Stimulated activated CD8-positive, alpha-beta memory T cell treated with anti-CD3 and anti-CD28 coated beads, Interleukin-2, amount 100 ng/mL, for 48 hours (primary cell): ENCODE results near the gene OSBPL2.

Source experiments
- DNase-seq, 2 donors: peaks; one replicate each; pipeline ENCODE4 v3.0.0-alpha.2; 2020; ENCODE audit warnings: low read depth in 2 of 2

OSBPL2 gene

DNA sequence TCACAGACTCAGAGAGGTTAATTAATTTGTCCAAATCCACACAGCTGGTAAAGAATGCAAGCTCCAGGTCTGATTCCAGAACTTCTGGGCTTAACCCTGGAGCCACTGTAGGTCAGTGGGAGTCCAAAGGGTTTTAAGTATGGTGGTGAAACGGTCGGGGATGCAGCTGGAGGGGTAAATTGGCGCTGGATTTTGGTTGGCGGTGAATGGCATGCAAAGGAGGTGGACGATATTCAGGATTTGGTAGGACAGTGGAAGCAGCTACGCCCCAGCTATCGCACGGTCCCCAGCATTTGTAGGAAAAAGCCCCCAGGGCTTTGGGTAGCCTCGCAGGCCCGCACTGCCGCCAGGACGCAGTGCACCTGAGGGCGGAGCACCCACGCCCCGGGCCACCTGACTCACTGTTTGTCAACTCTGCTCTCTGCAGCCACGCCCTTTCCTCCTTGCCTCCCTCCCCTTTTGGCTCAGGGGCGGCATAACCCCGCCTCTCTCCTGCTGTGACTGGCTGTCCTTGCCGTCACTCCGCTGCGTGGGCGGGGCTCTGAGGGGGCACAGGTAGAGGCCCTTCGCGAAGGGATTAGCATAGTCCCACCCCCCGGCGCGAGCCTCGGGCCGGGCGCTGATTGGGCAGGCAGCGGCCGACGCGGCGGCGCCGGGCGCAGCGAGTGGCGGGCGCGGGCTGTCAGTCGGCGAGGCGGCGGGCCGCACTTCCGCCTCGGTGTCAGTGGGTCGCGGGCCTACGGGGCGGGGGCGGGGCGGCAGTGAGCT lies at the start of gene OSBPL2:
Gene OSBPL2 (plus strand): TSS at position 721 of the 768 bp plus-strand sequence. CDS start 17,664 bp downstream, outside the sequence.
- DNase-seq, result peak; percentile 100

GRCh38 chr20:62190639-62191411 lies 47.5 kb upstream of the OSBPL2 start:
- no peak for DNase-seq

DNA sequence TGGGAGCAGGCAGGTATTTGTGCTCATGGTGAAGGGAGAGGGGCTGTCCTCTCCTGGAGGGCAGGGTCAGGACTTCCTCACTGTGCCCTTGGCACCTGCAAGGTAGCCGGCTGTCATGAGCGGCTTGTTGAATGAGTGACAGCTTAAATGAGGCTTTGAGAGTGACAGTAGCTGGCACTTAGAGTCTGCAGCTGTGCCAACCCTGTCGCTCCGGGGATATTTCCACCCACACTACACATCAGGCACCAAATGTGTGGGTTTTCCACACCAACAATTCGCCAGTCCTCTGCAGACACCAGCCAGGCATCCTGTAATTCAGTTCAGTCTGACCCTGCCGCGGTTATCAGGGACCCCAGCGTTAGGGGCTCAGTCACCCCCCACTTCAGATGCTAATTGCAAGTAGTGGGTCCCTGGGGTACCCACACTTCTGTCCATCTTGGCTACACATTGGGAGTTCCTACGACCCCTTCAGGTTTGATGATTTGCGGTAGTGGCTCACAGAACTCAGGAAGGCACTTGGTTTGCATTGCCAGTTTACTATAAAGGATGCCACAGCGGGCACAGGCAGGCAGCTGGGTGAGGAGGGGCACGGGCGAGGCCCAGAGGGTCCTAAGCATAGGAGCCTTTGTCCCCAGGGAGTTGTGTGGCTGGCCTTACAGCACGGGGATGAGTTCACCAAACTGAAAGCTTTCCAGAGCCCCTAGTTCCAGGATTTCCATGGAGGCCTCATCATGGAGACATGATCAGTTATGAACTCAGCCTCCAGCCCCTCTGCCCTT lies 46.4 kb upstream of the OSBPL2 start:
- no peak for DNase-seq

- no peak for DNase-seq
These were observed 45.7 kb upstream of the OSBPL2 start for GRCh38 chr20:62192635-62193034.

- no peak for DNase-seq
These were observed 45.0 kb upstream of the OSBPL2 start for GRCh38 chr20:62193079-62194025.

DNA sequence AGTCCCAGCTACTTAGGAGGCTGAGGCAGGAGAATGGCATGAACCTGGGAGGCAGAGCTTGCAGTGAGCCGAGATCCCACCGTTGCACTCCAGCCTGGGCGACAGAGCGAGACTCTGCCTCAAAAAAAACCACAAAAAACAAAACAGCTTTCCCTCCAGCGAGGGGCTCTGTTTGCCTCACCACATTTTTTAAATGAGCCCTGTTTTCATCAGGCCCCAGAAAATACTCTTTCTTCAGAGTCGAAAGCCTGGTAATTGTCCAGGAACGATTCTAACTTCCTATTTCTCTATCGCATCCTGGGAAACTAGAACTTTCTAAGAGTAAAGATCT lies 43.3 kb upstream of the OSBPL2 start:
- no peak for DNase-seq

DNA sequence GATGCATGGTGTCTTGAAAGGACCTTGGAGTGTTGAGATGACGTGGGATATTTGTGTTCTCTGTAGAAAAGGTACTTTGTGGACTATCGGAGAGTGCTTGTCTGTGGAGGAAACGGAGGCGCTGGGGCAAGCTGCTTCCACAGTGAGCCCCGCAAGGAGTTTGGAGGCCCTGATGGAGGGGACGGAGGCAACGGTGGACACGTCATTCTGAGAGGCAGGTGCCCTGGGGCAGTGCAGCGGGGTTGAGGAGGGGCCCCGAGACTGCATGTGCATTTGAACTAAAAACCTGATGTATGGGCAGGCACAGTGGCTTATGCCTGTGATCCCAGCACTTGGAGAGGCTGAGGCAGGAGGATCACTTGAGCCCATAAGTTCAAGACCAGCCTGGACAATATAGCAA lies 42.6 kb upstream of the OSBPL2 start:
- DNase-seq, result no peak

- DNase-seq, result no peak
These were observed 42.0 kb upstream of the OSBPL2 start for GRCh38 chr20:62196286-62196685.

DNA sequence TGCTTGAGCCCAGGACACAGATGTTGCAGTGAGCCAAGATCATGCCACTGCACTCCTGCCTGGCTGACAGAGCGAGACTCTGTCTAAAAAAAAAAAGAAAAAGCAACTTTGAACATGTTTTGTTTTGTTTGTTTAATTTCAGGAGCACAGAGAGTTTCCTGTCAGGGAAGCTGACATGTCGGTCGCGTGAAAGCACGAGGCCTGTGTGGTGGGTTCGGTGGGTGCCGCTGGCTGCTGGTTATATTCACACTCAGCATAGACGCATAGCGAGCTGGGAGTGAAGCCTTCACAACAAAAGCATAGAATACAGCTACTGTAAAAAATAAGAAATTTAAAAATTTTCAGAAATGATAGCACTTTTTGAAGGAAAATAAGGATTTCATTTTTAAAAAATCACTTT lies 41.0 kb upstream of the OSBPL2 start:
- DNase-seq, result no peak

- no peak for DNase-seq
These were observed 40.5 kb upstream of the OSBPL2 start for GRCh38 chr20:62197801-62198200.

DNA sequence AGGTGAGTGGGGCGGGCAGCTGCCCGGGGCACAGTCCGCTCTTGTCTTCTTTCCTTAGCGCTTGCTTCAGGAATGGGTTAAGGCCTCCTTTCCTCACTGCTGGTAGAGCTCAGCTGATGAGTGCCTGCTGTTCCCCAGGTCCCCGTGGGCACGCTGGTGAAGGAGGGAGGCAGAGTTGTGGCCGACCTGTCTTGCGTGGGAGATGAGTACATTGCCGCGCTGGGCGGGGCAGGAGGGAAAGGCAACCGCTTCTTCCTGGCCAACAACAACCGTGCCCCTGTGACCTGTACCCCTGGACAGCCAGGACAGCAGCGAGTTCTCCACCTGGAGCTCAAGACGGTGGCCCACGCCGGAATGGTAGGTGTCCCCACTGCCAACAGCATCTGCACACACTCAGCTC lies 39.8 kb upstream of the OSBPL2 start:
- no peak for DNase-seq

- no peak for DNase-seq
These were observed 39.4 kb upstream of the OSBPL2 start for GRCh38 chr20:62198931-62199330.

- DNase-seq, result no peak
These were observed 37.7 kb upstream of the OSBPL2 start for GRCh38 chr20:62200491-62201172.

GRCh38 chr20:62201173-62202082 lies 36.9 kb upstream of the OSBPL2 start:
- no peak for DNase-seq

DNA sequence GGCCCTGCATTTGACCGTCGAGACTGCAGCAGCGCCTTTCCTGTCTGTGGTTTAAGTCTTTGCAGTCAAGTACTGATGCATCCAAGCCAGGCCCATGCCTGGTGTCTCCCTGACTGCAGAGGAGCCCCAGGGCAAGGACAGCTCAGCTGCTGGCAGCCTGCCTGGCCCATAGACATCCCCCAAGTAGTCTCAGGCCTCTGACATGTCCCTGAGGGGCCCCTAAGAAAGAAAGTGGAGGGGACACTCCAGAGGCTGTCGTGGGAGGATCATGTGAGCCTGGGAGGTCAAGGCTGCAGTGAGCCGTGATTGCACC lies 36.3 kb upstream of the OSBPL2 start:
- no peak for DNase-seq

DNA sequence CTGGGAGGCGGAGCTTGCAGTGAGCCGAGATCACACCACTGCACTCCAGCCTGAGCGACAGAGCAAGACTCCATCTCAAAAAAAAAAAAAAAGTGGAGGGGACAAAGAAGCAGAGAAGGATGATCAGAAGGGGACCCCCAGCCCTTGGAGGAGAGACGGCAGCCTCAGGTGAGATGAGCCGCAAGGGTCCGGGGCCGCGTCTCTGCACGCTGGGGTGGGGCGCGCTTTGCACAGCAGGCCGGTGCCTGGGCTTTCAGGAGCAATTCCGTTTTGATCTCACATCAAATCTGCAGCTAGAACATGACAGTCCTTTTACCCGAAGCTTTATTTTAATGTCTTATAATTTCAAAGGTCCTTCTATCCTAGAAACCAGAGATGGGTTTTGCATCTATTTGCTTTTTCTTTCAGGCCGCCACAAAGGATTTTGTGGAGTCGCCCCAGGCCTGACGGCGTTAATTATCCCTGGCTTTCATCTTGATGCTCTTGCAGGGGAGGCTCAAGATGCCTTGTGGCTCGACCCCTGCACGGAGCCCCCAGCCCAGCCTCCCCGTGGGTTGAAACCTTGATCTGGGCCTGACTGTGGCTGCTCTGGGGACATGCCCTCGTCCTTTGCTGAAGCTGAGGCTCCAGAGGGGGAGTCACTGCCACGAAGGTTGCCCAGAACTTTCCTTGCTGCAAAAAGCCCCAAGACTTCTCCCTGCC lies 35.5 kb upstream of the OSBPL2 start:
- no peak for DNase-seq

DNA sequence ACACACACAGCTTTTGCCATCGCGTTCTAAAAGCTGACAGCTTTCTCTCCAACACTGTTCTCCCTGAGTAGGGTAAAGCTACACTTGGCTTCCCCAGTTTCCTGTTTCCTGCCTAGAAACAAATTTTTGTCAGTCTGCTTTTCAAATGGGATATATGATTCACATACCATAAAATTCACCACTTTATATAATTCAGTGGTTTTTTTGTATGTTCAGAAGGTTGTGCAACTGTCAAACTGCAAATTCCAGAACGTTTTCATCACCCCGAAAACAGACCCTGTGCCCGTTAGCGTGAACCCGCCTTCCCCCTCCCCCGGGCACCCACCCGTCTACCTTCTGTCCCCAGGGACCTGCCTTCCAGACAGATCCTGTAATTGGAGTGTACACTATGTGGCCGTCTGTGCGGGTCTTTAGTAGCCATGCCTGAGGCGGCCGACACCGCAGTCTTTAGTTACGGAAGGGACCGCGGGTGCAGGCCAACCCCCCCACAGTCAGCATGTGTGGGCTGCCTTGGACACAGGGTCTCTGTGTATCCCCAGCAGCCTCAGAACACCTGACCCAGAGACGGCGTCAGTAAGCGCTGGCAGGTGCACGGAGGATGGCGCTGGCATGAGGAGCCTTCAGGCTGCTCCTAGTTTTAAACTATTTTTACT lies 34.8 kb upstream of the OSBPL2 start:
- DNase-seq, result no peak

- no peak for DNase-seq
These were observed 32.5 kb upstream of the OSBPL2 start for GRCh38 chr20:62205618-62206387.
